Right lung (tissue), 5 donors: ENCODE measurements around the gene DTYMK. TPM values are rescaled to one million over a fixed set of nuclear protein-coding genes. Genes with fewer than 3 reads are reported as not detected.

Experiments
- DNase-seq, 2 donors: peaks; one replicate each; pipeline ENCODE4 v3.0.0-alpha.2; 2013
- polyA plus RNA-seq, 5 donors: library from polyadenylated mRNA; unstranded; fragments of 120-200 nt; gene quantifications; one replicate each; pipeline versions ENCODE4 v1.2.1 to v1.2.3, GENCODE V29; 2013; ENCODE audit warnings: inconsistent platforms in 1 of 5, low replicate concordance in 1 of 5; ENCODE audit not compliant: insufficient read length in 5 of 5, insufficient read depth in 1 of 5

DTYMK gene
- polyA plus RNA-seq, 5 donors: 36.1 to 54.2 (median 46.0) TPM

- DNase-seq: no peak
These were observed 33.3 kb downstream of the DTYMK start for GRCh38 chr2:241653210-241653750.

DNA sequence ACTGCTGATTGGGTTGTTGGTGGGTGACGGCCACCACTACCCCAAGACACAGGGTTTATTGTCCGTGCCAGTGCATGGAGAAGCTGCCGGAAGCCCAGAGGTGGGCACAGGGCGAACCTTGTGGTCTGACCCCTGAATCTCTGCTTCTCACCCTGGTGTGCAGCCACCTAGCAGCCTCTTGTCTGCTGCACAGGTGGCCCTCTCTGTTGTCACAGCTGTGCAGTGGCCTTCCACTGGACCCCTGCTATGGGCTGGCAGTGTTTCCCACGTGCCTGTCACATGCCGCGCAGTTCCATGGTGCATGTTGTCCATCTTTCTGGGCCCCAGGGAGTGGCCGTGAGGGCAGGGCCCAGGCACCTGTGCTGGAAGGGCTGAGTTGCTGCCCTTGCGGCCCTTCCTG, 33.9 kb downstream of the DTYMK start:
- no peak for DNase-seq

DNA sequence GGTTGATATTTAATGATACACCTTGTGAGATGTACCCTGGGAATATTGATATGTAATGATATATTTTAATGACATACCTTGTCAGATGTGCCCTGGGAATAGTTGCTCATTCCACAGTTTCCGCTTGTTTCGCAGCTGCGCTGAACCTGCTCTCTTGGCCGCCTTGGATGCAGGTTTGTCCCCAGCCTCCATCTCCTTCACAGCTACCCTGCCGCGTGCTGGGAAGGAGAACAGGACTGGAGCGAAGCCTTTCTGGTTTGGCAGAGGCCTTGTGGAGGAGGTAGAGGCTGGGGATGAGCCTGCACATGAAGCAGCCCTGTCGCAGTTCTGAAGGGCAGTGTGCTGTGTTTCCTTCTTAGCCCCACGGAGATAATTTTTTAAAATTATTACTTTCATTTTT, 34.5 kb downstream of the DTYMK start:
- no peak for DNase-seq

DNA sequence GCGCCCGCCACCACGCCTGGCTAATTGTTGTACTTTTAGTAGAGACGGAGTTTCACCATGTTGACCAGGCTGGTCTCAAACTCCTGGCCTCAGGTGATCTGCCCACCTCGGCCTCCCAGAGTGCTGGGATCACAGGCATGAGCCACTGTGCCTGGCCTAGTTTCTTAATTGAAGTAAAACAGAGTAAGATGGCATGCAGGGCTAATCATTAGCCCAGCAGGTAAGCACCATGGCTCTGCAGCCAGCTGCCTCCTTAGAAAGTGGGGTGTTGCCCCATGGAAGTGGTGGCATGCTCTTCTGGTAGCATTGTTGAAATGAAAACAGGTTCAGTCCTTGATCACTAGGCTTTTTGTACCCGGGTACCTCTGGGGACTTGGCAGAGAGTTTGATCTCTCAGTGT, 36.7 kb downstream of the DTYMK start:
- no peak for DNase-seq

DNA sequence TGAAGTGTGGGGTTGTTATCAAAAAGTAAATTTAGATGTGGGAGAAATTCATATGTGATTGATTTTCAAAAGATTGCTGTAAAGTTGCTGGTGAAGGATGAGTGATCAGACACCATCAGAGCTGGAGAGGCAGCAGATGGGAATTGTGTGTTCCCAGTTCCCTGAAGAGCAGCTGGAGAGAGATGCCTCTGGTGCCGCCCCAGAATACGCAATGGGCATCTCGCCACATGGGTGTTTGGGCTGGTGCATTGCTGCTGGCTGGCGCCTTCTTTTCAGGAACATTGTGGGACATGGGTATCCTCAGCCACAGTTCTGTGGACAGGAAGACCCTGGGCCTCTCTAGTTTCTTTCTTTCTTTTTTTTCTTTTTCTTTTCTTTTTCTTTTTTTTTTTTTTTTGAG, 37.2 kb downstream of the DTYMK start:
- no peak for DNase-seq

DNA sequence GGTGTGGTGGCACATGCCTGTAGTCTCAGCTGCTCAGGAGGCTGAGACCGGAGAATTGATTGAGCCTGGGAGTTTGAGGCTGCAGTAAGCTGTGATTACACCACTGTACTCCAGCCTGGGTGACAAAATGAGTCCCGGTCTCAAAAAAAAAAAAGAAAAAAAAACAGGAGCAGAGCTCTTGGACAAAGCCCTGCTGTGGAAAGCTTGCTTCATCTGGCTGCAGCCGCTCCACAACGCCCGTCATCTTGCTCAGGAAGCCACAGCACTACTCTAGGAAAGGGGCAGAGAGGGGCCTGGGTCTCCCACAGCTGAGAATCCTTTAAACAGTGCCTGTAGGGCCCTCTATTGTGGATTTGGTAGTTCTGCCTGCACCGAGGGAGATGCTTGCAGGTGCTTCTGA, 38.2 kb downstream of the DTYMK start:
- DNase-seq: no peak

- no peak for DNase-seq
These were observed 40.5 kb downstream of the DTYMK start for GRCh38 chr2:241645915-241646645.

DNA sequence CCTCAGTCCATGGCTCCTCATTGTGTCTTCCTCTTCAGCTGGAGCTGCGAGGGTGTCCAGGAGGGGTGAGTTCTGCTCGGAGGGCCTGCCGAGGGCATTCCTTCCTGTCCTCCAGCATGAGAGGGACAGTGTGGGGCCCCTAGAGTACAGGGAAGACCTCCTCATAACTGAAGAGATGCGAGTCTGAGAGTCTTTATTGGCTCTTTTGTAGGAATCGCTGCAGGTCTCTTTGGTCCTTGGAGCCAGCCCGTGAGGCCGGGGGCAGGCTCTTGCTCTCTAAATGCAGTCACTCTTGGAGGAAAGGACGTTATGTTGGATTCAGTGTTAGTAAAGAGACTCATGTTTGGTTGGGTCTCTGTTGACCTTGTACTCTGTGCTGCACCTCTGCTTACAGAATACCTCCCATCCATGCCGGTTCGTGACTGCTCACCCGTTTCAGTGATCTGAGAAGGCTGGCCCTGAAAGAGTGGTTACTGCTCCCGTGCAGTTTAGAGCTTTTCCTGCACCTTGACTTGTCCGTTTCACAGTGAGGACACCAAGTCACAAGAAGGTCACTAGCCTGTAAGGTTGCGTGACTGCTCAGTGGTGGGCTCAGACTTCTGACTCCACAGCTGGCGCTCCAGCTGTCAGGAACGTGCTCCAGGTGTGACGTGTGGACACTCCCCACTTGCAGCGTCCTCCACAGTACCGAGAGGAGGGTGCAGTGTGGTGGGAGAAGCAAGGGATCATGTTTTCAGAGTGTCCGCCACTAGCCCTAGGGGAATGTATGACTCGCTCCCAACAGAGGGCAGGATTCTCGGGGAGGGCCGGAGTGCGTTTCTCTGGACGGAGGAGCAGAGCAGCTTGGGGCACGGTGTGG, 41.3 kb downstream of the DTYMK start:
- no peak for DNase-seq

- no peak for DNase-seq
These were observed 45.0 kb downstream of the DTYMK start for GRCh38 chr2:241641631-241642030.

DNA sequence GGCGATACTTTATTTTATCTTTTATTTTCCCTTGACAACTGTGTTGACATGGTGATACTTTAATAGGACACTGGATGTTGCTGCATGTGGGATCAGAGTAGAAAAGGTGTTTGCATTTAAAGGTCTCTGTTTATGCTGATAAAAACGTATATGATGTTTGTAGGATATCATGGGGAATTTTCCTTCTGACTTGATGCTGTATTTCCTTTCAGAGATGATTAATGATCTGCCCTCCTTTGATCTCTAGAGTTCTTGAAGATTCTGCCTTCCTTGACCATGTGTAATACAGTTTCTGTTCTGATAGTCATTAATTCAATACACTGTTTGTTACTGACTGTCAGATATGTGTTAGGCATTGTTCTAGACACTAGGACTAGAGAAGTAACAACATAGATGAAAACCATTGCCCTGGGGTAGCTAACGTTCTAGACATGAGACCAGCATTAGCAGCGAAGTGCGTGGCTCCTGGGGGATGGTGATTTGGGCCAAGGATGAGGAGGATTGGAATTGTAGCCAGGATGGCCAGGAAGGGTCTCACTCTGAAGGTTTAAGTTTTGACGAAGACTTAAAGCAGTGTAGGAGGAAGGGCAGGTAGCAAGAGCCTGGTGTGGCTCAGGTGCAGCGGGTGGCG, 46.3 kb downstream of the DTYMK start:
- DNase-seq: no peak

- DNase-seq: no peak
These were observed 47.2 kb downstream of the DTYMK start for GRCh38 chr2:241639385-241639784.

- DNase-seq: no peak
These were observed 47.7 kb downstream of the DTYMK start for GRCh38 chr2:241638940-241639339.

DNA sequence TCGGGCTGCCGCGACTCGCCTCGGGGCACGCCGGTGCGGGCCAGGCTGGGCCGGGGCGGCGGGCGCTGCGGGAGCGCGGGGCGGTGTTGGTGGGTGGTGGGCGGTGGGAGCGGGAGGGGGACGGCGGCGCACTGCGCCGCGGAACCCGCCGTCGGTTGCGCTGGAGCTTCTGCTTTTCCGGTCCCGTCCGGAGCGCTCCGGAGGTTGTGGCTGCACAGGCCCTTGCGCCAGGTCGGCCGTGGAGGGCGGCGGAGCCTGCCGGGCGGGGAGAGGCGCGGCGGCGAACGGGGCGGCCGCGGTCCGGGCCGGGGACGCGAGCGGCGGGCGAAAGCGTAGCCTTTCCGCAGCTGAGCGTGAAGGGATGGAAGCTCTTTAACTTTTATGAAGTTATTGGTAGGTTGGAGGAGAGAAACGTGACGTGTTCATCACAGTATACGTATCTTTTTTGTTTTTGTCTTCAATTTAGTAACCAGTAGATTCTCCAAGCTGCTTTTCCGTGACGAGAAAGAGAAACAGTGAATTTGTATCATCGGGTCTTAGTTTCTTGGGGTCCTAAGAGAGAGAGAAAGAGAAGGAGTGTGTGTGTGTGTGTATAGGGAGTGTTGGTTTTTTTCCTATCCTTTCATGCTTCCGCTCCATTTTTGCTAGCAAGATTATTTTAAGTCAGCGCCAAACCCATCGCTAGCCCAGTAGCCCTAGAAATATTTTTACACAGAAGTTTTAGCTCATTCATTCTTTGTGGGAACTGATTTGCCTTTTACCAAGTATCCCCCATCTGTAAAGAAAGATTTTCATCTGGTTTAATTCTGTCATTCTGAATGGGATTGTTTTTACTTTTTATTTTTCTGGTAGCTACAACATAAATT, 48.6 kb downstream of the DTYMK start:
- no peak for DNase-seq

DNA sequence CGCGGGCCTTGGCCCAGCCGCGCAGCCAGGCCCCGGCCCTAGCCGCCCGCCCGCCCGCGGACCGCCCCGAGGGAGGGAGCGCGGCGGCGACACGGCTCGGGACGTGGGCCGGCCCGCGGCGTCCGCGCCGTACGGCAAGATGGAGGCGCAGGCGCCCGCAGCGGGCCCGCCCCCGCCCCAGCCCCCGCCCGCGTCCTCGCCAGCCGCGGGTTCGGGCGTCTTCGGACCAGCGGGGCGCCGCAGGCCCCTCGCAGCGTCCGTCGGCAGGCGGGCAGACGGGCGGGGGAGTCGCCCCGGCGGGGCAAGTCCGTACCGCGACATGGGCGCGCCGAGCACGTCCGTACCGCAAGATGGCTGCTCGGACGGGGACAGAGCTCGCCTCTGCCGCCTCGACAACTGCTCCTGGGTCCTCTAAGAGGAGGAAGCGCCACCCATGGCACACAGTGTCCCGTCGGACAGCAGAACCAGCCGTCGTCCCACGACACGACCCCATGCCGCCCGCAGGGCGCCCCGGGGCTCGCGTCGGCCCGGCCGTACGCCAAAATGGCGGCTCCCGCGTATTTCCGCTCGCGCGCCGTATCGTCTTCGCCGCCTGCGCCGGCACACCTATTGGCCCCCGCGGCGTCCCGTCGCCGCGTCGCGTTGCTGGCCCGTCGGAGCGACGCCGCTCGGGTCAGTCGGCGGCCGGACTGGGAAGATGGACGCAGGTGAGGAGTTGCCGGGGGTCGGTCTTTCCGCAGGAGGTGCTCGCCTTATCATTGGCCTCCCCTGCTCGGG, 49.4 kb downstream of the DTYMK start, which contains the start of the genes ATG4B and THAP4:
Gene ATG4B (plus strand): TSS at position 676 of the 777 bp plus-strand sequence. CDS start 22 bp downstream, at position 698.
Gene THAP4 (minus strand): TSS at position 141 of the 777 bp plus-strand sequence. CDS start 141 bp downstream, outside the sequence.
- peak; percentile 91 to 94 for DNase-seq

GRCh38 chr2:241636182-241637017, 50.2 kb downstream of the DTYMK start:
- no peak for DNase-seq

DNA sequence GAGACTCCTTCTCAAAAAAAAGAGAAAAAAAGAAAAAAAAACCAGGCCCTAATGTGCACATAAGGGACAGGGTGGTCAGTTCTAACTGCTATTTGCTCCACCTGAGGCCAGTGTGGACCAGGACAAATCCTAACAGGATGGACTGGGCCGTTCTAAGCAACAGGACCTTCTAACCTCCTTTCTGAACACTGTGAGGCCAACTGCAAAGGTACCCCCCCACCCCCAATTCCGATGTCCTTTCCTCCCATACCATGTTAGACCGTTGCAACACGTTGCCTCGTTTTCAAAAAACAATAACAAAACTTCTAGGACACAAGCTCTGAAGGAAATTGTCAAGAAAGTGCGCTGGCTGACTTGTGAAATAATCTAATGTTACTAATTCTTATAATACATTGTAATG, 50.9 kb downstream of the DTYMK start:
- DNase-seq: no peak

- DNase-seq: no peak
These were observed 53.1 kb downstream of the DTYMK start for GRCh38 chr2:241633561-241633960.

DNA sequence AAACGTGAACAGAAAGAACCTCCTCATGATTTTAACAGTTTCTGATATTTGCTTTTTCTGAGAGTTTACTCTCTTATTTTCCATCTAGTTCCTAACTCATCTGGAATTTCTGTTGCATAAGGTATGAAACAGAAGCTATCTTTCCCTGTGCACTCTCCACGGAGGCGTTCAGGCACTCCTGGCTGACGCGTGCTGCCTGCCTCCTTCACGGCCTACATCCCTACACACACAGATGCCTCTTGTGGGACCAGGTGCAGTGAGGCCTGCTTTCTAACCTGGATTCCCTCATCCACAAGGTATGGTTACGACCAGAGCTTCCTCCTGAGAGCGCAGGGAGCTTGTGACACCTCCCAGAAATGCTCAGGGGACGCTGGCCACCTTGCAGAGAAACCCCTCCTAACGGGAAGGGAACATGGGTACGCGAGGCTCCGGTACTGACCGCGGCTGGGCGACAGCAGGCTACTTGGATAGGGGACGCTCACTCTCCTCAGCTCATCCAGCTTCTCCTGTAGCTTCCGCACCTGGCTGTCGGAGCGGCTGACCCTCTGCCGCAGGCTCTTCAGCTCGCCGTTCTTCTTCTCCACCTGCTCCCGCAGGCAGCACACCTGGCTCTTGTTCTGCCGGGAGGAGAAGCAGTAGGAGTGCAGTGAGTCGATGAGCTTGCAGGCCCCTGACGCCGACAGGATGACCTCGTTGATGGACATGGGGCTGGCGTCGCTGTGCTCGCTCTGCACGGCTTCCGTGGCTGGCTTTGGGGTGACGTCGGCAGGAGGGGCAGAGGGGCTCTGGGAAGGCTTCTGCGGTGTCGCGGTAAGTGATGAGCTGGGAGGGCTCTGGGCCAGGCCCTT, 53.9 kb downstream of the DTYMK start:
- DNase-seq: no peak
